Epidermal melanocyte (primary cell): Measurements from ENCODE around the gene TGM2.

ENCODE experiments used
- DNase-seq: peaks from one replicate; pipeline ENCODE4 v3.0.0; 2011; ENCODE audit warnings: low spot score; ENCODE audit not compliant: insufficient read length

Gene TGM2

DNA sequence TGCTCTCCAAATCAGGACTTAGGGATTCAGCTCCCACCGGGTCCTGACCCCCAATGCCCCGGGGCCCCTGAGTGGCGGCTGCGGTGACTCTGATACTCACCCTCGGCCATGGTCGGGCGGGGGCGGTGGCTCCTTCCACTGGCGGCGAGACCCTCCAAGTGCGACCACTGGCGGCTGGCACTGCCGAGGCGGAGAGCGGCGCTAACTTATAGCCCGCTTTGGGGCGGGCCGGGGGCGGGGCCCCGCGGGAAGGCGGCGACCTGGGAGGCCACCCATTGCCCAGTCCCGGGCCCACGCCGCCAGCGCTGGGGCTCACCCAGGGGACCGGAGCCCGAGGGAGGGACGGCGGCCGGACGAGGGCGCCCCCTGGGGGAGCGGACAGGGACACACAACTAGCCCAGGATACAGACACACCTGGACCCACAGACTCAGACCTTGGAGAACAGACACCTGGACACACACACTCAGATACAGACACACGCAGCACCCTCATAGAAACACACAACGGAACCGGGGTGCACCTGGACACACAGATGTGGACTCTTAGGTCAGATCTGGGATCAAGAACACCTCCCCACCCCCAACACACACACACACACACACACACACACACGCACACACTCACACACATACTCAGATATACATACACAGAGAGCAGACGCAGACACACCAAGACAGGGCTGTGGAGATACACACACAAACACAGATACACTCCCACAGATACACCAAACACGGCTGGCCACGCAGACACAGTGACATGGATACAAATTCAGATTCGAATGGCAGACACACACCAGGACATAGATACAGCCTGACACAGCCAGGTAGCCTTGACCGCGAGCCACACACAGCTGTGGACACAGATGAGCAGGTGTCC, at the start of gene TGM2:
Gene TGM2, minus strand, starts transcription at position 182 of the 877 bp plus-strand sequence. Its CDS starts 72 bp downstream, at position 110.
- no peak for DNase-seq

DNA sequence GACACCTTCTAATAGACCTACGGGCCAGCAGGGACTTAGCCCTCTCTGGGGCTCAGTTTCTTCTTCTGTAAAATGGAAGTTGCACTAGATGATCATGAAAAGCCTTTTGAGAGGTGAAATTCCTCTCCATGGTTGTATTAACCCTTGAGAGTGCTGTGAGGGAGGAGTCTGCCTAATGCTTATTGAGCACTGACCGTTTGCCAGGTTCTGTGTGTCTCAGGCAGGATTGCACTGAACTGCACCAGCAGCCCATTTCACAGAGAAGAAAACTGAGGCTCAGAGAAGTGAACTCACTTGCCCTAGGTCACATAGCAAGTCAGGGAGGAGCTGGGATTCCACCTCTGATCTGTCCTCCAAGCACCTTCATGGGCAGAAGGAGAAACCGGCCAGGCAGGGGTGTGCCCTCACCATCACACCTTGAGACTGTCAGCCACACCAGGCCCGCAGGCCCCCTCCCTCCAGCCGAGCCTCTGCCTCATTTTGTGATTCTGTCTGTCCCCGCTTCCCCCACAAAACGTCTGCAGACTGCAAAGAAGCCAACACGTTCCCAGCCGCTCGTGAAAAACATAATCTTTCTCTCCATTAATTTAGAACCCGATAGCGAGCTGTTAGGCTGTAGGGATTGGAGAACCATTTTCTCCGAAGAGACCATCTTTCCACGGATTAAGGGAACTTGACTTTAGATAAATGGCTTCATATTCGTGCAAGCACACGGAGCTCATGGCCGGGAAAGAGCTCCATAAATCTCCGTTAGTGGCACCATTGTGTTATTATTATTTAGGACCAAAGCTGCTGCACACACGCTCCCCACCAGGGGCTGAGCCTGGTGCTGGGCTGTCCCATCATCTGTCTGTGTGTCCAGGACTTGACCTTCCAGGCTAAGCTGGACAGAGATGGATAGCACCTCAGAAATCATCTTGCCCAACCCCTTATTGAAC, 49.5 kb upstream of the TGM2 start:
- no peak for DNase-seq

DNA sequence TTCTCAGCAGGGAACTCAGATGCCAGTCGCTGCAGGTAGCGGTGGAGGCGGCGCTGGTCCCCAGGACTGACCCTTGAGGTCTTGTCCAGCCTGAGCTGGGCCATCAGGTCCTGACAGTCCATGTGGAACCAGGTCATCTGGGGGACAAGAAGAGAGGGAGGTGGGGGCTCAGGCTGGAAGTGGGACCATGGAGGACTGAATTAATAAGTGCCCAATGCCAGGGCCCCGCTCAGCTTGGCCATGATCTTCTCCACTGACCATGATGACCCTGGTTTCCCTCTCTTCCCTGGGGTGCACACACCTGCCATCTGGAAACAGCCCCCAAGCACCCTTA, 48.5 kb upstream of the TGM2 start:
- no peak for DNase-seq

DNA sequence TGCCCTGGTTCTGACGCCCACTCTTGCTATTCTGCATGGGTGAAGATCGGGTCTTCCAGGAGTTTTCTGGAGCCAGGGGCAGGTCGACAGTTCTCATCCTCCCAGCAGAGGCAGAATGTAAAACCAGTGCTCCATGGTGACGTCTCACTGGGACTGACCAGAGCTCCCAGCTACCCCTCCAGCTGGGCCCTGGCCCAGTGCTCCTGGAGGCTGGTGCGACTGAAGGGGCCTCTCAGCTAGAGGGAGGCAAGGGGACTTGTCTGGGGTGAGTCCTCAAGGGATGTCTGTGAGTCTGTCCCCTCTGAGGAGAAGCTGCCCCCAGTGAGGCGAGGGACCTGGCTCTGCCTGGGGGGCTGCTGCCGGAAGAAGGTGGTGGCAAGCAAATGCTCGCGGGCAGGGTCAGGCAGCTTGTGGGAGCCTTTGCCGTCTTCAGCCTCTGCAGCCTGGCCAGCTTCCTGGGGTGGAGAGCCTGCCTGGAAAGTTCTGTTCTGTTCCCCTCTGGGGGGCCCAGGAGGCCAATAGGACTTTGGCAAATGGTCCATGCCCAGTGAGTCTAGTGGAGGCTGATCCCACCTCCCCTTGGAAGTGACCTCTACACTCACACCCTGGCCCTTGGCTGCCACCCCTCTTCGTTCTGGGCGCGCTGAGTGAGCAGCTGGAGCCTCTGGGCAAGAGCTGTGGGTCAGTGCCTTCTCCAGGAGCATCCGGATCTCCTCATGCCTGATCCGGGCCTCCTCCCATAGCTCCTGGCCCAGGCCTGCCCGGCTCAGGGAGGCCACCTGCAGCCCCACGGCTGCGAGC, 47.9 kb upstream of the TGM2 start:
- no peak for DNase-seq

DNA sequence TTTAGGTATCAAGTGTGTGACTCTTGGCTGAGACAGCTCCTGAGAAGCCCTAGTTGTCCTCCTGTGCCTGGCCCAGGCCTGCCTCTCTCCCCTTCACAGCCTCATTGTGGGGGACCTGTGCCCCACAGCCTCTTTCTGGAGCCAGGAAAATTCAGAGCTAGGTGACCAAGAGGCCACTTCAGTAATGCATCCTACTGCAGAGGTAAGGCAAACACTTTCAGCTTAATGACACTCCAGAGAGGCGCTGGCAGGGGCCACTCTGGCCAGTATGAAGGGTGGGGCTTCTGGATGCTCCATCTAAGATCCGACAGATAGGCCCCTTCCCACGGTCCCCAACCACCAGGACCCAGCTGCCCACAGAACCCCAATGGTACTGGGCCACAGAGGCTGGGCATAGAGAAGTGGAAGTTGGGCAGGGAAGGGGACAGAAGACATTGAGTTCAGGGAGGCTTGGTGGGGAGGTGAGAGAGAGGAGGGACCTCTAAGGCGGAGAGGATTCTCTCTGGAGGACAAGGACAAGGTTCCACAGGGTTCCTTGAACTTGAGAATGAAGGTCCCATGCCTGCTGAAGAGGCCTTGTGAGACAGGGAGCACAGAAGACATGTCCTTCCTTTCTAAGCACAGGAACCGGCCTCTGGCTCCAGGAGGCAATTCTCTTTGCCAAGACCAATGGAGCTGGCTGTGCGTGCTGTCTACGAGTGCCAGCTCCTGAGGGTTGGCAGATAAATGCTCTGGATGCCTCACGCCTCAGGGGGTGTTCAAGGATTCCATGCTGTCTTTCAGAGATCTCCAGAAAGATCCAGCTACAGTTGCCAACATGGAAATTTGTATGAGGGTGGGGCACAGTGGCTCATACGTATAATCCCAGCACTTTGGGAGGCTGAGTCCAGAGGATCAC, 46.4 kb upstream of the TGM2 start:
- no peak for DNase-seq

DNA sequence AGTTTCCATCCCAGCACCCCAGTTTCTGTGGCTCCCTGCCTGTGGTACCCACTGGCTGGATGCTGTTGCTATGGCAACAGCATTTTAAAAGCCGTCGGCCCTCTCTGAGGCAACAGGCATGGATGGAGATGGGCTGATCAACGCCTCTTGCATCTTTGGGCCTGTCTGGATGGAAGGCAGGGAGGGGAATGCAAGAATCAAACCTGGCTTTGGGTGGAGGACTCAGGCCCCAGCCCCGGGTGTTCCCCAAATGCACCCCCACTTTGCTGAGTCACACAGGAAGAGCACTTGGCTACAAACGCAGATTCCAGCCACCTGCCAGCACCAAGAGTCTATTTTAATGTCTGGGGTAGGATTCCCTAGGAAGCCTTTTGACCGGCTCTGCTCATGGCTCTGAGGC, 45.7 kb upstream of the TGM2 start:
- no peak for DNase-seq

DNA sequence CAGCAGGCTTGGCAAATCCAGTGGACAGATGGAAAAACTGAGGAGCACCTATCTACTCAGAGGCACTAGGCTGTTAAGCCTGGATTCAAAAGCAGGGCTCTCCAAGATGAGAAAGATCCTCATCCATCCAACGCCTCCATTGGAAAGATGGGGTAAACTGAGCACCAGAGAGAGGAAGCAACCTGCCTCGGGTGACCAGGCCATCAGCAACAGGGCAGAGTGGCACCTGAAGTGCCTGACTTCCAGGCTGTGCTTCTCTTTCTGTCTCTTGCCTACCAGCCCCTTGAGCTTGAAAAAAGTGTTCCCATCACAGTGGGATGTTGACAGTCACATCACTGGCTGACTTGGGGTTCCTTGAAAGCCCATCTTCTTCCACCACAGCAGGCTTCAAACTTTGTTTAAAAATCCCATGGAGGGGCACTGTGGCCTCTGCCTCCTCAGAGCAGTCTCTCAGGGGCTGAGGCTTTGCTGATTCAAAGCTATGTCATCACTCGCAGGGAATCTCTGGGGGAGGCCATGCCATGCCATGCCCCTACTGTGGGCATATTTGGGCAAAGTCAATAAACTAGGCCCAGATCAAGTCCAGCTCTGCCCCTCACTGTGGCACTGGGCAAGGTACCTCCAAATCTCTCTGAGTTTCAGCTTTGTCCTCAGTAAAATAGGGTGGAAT, 44.8 kb upstream of the TGM2 start:
- no peak for DNase-seq

DNA sequence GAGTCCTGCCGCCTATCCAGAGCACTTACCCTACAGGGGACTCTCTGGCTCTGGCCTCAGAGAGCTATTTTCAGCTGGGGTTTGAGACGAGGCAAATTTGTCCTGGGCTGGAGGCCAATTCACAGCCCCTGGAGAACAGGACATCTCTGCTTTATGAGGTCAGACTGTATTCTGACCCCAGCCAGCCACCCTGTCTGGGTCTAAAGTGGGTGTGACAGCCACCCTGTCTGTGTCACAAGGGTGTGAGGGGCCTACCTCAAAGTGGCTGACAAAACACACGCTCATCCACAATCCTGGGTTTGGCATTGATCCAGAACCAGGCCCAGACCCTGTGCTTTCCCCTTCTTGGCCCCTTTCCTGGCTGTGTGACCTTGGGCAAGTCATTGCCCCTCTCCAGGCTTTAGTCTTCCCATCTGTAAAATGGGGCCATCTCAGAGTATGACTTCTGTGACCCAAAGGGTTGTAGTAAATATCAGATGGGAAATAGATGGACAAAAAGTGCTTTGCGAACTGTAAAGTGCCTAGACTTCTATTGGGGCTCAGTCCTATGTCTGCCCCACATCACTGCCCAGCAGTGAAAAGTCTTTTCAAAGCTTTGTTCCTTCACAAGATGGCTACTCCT, 44.1 kb upstream of the TGM2 start:
- no peak for DNase-seq

DNA sequence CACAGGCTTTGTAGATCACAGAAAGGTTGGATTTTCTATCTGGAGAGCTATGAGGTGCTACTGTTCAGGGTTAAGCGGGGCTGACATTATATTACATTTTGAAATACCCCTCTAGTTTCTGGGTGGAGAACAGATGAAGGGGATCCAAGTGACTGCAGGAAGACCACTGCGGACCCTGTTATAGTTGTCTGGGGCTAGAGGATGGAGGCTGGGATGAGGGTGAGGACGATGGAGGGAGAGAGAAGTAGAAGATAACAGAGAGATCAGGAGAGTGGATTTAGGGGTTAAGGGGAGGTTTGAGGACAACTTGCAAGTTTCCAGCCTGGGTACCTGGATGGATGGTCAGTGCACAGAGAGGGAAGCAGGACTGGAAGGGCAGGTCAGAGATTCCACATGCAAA, 43.5 kb upstream of the TGM2 start:
- no peak for DNase-seq

DNA sequence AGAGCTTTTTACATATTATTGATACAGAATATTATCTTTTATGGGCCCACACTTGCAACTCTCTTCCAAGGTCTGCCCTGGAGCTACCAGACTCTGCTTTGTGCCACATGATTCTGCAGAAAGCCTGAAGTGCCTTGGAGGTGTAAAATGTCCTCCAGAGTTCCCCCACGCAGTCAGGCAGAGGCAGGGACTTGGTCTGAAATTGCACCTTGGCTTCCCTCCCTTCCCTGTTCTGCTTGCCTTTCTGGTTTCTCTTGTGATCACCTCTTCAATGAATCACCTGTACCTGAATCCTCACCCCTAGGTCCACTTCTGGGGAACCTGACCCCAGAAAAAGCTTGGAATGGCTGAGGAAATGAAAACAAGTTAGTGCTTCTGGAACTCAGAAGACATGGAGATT, 43.0 kb upstream of the TGM2 start:
- DNase-seq = no peak

DNA sequence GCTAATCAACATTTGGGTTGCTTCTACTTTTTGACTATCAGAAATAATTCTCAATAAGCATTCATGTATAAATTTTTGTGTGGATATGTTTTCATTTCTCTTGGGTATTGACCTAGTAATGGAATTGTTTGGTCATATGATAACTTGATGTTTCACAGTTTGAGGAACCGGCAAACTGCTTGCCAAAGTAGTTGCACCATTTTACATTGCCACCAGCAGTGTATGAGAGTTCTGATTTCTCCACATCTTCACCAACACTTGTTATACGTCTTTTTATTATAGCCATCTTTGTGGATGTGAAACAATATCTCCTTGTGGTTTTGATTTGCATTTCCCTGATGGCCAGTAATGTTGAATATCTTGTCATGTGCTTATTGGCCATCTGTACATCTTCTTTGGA, 42.6 kb upstream of the TGM2 start:
- DNase-seq = no peak

DNA sequence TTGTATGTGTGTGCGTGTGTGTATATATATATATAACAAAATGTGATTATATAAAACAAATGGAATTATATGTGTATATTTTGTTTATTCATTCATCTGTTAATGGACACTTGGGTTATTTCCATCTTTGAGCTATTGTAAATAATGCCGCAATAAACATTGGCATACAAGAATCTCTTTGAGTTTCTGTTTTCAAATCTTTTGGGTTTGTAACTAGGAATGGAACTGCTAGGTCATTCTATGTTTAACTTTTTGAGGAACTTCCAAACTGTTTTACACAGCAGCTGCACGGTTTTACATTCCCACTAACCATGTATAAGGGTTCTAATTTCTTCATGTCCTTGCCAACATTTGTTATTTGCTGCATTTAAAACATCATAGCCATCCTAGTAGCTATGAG, 39.9 kb upstream of the TGM2 start:
- DNase-seq = no peak

DNA sequence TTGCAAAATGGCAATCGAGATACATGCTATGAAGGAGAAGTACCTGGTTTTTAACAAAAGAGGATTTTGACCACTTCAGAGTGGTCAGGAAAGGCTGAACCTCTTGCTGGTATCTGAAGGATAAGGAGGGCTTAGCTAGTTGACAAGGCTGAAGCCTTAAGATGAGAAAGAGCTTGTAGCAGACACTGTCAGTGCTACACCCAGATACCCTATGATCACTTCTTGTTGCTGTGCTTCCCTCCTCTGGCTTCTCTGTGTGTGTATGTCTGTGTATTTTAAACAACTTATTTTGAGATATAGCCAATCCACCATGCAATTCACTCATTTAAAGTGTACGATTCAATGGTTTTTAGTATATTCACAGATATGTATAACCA, 38.9 kb upstream of the TGM2 start:
- no peak for DNase-seq

DNA sequence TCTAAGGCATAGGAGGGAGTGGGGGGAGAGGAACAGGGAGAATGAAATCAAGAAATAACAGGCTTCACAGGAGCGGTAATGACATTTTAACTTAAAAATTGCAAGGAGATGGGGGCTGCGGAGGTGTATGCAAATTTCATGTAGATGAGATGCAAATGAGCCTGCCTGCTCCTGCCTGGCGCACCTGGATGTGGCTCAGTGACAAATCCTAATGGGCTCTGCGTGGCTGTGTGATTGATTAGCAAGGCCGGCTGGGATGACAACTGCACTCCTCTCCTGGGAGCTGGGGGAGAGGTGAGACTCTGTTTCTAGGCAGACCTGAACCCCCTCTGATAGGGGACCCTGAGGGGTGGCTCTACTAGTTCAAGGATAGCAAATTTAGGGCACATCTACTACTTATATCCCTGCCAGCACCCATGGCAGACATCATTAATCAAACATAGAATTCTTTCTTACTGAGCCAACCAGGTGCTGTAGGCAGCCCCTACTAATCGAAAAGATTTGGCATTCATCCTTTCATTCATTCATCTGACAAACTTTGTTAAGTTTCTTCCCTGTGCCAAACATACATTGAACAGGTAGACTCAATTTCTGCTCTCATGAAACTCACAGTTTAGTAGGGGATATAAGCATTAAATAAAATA, 38.4 kb upstream of the TGM2 start:
- no peak for DNase-seq

DNA sequence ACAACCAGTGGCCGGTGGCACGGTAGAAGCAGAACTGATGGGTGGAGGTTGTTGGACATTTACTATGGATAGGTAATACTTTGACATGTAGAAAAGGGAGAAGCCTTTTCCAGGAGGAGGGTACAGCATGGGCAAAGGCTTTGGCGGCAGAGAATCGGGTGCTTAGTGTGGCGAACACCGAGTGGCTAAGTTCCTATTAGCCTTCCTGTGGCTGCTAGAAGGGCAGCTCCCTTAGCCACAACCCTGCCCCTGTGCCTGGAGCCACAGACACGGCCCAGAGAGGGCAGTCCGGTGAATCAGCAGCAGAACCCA, 37.9 kb upstream of the TGM2 start:
- no peak for DNase-seq

DNA sequence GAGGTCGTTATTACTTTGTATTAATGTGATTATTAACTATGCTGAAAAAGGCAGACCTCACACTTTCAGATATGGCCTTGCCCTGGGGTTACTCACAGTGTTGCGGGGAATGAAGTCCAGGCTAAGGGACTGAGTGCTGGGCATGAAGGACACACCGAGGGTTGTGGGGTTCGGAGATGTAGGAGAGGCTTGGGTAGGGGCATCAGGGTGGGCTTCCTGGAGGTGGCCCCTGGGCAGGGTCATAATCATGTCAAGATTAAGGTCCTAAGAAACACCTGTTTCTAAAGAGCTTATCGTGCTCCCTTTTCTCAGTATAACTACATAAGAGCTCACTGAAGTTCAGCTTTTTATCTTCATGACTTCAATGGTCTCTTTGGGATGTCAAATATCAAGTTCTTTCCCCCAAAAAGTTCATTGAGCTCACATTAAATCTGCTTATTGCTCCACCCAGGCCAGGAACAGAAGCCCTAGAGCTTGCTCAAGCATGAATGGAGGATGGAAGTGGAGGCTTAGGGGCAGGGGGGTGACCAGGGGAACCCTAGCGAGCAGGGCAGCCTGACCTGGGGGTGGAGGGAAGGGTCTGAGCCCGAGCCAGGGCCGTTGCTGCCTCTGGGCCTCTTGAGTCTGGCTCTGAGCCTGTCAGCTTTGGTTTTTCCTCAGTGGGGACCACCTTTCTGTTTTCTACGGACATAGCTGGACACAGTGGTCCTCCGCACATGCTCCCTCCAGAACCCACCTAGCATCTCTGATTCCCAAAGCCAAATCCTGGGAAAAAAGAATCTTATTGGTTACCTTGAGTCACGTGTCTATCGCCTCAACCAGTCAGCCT, 37.3 kb upstream of the TGM2 start:
- DNase-seq = no peak

DNA sequence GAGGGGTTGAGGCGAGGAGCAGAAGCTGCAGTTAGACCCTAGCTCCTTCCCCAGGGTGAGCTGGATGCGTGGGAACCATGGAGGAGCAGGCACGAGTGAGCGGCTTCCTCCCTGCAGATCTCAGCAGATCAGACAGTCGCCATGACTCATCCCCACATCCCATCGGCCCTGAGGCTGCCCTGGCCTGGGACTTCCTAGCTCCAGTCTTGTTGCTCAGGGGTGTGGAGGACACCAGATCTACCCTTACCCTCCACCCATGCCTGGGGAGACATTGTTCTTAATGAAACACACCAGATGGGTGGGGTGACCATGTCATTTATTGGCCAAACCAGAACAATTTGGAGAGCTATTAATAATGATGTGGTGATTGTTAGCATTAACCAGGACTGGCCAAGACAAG, 36.3 kb upstream of the TGM2 start:
- DNase-seq = no peak

DNA sequence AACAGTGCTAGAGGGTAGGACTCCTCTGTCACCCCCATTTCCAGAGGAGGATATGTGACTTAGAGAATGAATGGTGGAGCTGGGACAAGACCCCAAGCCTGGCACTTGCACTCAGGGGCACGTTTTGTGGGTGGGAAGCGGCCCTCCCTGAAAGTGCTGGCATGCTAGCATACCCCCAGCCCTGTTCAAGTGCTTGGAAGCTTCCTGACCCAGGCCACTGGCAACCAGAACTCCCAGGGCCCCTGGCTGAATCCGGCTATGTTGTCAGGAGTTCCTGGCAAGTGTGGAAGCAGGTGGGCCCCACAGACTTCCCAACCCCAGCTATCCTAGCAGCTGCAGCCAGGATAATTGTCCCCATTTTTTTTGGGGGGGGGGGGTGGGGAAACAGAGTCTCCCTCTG, 35.6 kb upstream of the TGM2 start:
- no peak for DNase-seq
